HG03342 (cell line): ENCODE measurements around the gene ARPIN.
A peak's percentile ranks its signal among the peaks of the same experiment; 100 is the strongest.
"Not testable (repeated sequence)": the region's sequence is repeated elsewhere in the genome, so short reads cannot be mapped to it uniquely, and the experiment has no call there.

Experiments used
- ATAC-seq: cut with Tn5 transposase; IDR thresholded peaks from one replicate; pipeline ENCODE4 v1.9.1; 2021; ENCODE audit warnings: mild to moderate bottlenecking, moderate library complexity; ENCODE audit not compliant: unreplicated experiment

ARPIN gene

DNA sequence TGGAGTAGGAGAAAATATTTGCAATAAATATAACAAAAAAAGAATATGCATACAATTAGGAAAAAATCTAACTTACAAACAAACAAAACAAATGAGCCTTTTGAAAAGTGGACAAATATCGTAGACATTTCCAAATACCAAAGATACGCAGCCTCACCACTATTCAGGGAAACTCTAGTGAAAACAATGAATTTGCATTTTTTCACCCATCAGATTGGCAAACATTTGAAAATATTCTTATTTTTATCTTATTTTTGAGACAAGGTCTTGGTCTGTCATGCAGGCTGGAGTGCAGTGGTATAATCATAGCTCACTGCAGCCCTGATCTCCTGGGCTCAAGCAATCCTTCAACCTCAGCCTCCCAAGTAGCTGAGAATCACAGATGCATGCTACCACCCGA, 34.4 kb downstream of the ARPIN start:
- no peak for ATAC-seq

DNA sequence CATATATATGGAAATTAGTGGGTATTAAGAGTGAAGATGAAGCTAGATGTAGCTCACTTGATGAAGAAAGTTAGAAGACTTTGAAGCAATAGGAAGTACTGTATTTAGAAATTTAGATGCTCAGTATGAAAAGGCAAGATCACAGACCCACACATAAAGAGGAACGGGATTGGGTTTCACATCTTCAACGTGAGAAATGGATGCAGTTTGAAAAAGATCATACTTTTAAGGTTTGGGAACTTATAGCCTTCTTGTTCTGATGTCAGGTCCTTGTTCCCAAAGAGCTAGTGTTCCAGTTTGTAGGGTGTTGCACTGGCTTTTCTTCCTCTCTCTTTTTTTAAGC, 35.7 kb downstream of the ARPIN start:
- ATAC-seq: no peak

- ATAC-seq: no peak
Observed at GRCh38 chr15:89876396-89877082, 36.2 kb downstream of the ARPIN start.

DNA sequence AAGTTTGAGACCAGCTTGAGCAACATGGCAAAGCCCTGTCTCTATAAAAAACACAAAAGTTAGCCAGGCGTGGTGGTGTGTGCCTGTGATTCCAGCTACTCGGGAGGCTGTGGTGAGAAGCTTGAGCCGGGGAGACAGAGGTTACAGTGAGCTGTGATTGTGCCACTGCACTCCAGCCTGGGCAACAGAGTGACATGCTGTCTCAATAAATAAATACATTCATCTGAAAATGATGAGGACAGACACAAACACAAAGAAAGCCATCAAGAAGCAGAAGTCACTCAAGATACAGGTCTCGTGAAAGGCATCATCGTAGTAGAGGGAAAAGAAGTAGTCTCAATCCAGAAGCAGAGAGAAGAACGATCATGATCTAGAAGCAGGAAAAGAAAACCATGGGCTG, 37.0 kb downstream of the ARPIN start:
- no peak for ATAC-seq

GRCh38 chr15:89874926-89875564, 37.7 kb downstream of the ARPIN start:
- ATAC-seq: peak; percentile 85

DNA sequence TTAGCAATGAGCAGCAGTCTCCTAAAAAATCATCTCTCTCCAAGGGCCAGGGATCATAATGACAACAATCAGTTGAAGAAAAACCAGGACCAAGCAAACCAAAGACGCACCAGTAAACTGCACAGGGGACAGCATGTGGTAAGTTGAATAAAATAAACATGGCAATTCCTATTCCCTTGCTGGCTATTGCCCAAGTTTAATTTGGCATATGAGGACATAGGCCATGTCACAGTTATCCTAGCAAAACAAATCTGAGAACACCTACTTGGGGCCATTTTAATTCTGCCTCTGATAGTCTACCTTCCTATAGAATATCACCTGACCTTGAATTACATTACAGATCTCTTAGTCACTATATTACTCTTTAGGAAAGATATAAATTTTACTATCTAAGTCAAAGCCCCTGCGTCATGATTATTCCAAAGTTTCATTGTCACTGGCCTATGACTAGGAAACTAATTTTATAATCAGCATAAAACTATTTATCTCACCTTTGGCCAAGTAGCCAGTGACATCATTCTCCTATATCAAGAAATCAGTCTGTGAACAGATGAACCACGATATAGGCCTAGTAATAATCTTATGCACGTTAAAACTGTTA, 42.0 kb downstream of the ARPIN start:
- ATAC-seq: no peak

DNA sequence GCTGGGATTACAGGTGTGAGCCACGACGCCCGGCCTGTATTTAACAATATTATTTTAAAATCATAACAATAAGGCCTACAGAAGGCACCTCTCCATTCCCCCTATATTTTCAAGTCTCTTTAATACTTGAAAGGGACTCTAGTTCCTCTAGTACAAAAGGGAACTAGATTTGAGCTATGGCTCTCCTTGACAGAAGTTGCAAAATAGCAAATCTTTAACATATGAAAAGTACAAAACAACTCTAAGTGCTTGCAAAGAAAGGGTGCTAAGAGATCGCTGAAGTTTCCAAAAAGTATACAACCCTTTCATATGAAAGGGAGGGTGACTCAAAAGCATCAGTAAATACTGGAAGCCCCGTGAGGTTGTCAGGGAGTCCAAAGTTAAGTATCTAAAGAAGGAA, 42.7 kb downstream of the ARPIN start:
- no peak for ATAC-seq

DNA sequence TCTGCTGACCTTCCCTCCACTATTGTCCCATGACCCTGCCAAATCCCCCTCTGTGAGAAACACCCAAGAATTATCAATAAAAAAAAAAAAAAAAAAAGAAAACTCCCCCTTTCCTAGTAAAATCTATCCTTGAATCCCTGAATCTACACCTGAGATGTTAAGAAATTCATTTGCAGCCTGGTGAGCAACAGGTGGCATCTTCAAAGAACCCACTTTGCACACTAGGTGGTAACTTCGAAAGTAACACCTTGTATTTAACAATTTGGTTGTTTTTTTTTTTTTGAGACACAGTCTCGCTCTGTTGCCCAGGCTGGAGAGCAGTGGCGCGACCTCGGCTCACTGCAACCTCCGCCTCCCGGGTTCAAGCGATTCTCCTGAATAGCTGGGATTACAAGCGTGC, 43.3 kb downstream of the ARPIN start:
- ATAC-seq: not testable (repeated sequence)

DNA sequence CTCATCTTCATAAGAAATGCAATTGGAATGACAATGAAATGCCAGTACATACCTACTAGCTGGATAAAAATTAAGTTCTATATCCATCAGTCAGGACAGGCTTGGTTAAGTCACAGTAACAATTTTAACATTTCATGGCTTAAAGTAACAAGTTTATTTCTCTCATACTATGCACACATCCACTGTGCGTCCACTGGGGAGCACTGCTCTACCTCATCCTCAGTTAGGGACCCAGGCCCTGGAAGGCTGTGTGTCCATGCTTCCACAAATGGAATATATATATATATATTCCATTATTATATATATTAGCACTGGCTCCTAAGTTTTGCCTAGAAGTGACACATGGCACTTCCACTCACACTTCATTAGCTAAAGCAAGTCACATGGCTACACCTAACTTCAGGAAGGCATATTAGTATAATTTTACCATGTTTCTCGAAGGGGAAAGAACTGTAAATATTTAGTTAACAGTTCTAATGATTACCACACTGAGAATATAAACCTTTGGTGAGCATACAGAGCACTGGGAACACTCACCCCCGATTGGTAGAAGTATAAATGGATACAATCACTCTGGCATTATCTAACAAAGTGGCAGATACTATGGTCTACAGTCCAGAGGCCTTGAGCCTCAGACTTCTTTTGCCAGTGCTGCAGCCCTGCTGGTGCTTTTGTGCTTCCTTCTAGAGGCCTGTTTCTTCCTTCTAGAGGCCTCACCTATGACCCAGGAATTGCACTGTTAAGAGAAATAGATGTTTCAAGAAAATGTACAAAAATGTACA, 47.6 kb downstream of the ARPIN start:
- ATAC-seq: no peak

- ATAC-seq: no peak
Observed at GRCh38 chr15:89863918-89864317, 48.8 kb downstream of the ARPIN start.

DNA sequence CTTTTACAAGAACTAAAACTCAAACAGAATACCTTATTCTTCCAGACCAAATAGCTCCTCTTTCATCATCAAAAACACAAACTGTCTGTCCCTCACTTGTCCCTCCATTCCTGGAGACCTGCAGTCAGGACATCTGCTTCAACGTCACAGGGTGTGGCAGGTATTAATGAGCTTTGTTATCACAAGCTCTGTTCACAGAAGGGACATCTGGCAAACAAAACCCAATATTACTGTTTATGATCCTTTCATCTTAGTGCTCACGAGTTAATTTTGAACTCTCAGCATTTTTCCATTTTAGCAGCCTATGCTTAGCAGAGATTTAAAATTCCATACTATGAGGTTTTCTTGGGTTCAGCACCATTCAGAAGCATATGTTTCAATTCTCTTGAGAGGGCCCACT, 51.9 kb downstream of the ARPIN start:
- ATAC-seq: no peak

GRCh38 chr15:89860431-89860830, 52.3 kb downstream of the ARPIN start:
- no peak for ATAC-seq

DNA sequence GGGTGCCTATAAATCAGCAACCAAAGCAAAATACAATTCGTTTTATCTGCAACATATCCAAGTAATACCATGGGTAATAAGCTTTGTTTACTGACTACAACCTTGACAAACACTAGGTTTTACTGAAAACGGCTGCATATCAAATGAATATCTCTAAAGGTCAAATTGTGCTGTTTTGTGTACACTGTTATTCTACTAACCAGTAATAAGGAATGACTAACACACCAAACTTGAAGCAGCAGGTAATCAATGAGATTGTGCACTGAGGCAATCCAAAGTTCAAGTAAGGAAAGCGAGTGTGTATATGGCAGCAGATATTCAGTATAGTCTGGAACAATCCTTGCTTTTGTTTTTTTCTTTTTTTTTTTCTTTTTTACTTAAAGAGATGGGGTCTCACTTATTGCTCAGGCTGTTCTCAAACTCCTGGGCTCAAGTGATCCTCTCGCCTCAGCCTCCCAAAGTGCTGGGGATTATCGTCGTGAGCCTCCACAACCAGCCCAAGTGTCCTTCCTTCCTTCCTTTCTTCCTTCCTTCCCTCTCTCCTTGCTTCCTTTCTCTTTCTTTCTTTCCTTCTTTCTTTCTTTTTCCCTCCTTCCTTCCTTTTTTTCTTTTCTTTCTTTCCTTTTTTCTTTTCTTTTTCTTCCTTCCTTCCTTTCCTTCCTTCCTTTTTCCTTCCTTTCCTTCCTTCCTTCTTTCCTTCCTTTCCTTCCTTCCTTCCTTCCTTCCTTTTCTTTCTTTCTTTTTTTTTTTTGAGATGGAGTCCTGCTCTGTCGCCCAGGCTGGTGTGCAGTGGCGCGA, 53.9 kb downstream of the ARPIN start:
- ATAC-seq: no peak

DNA sequence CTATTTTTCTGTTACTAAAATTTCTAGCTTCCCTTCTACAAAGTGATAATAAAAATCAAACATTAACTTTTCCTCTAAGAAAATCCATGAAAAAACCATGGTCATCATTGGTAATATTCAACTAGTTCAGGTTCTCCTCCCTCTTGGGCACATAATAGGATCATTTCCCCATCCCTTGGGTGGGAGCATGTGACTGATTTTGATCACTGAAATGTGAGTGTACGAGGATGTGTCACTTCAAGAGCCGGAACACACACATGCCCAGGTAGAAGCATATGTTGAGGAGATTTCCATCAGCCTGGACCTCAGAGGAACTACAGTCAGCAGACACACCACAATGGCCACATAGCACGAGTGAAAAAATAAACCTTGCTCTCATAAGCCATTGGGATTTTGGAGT, 55.1 kb downstream of the ARPIN start:
- no peak for ATAC-seq

GRCh38 chr15:89855948-89856347, 56.8 kb downstream of the ARPIN start:
- ATAC-seq: no peak

- ATAC-seq: not testable (repeated sequence)
Observed at GRCh38 chr15:89854863-89855262, 57.9 kb downstream of the ARPIN start.

- no peak for ATAC-seq
Observed at GRCh38 chr15:89852342-89852995, 60.3 kb downstream of the ARPIN start.

DNA sequence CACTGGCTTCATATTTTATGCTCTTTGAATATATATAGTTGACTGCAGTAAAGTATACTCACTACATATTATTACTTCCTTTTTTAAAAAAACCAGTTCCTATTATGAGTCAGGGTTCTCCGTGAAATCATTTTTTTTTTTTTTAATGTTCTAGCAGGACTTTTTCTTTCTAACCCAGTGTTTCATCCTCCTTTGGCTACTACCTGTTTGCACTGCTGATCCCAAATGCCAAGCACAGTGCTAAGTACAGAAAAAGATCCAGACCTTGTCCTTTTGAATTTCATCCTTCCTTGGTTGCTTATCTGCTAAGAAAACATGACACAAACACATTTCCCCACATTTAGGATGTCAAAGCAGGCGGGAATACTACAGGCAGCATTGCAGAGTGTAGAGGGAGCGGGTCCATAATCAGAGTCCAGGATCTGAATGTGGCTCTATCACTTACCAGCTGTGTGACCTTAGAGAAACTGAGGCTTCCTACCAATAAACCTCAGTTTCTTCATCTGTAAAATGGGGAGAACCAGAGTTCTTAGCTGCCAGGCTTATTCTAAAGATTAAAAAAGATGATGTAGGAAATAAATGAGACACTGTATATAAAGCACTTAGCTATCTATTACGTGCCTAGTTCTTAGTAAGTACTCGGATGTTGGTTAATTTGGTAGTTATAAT, 60.9 kb downstream of the ARPIN start:
- peak; percentile 77 for ATAC-seq

DNA sequence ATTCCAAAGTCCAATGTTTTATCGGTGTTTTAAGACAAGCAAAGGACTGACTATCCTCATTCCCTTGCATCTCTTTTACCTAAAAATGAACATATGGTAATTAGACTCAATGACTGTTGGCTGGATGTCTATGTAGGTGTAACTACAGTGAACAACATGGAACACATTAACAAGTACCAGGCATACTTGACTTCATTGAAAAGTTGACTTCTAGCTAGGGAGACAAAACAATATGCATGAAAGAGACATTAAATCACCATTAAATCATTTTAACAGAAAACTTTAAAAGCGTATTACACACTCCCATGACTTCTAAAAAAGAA, 63.8 kb downstream of the ARPIN start:
- ATAC-seq: no peak

GRCh38 chr15:89847101-89847500, 65.7 kb downstream of the ARPIN start:
- no peak for ATAC-seq
